Stimulated activated CD4-positive, alpha-beta T cell treated with anti-CD3 and anti-CD28 coated beads, Interleukin-15, amount 100 ng/mL, for 1 hour (primary cell): ENCODE data around the gene CDK15.
"Not testable (repeated sequence)": the region's sequence is repeated elsewhere in the genome, so short reads cannot be mapped to it uniquely, and the experiment has no call there.

ENCODE experiments used
- DNase-seq, 2 donors: peaks; one replicate each; pipeline ENCODE4 v3.0.0-alpha.2; 2020; ENCODE audit warnings: low read depth in 1 of 2, low spot score in 1 of 2

Gene CDK15

DNA sequence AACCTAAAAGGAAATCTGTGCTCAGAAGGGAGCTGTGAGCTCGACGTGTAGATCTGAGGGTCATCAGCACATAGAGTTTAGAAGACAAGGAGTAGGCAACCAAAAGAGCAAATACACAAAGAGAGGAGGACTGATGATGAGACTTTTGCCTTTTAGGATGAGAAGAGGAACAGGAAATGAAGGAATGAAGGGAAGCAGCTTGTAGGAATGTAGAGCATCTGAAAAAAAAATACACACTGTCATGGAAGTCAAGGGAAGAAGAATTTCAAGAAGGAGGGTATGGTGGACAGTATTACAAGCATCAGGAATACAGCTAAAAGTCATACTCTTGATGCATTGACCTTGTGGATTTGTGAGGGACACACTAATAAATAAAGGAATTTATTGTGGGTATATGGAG, 21.9 kb downstream of the CDK15 start:
- no peak for DNase-seq

DNA sequence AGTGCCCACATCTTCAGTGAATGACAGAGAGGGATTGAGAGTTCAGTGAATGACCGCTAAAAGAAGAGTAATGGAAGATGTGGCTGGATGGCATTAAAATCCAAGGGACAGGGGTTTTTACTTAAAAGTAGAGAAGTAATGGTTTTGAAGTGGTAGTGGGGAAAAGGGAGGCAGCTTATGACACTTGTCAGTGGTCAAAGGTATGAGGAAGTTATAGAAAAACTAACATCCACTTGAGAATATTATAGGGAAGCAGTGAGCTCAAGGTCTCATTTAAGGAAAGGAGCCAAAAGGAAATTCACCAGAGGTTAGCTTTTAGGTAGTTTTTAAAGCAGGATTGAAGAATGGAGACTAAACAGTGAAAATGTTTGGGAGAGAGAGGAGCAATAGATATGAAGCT, 24.3 kb downstream of the CDK15 start:
- no peak for DNase-seq

DNA sequence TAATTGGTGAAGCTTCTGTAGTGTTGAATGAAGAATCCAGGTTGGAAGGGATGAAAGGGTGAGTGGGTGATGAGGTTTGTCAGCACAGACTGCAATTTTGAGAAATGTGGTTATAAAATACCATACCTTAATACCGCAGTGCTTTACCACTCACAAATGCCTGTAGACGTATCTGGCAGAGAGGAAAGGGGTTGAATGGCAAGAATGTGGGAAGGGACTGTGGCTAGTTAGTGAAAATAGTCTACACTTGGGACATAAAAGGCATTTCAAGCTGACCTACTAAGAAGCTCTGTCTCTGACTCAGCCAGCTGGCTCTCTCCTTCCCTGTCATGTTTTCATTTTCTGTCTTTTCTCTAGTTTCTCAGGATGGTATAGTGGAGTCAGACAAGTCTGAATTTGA, 25.1 kb downstream of the CDK15 start:
- no peak for DNase-seq

DNA sequence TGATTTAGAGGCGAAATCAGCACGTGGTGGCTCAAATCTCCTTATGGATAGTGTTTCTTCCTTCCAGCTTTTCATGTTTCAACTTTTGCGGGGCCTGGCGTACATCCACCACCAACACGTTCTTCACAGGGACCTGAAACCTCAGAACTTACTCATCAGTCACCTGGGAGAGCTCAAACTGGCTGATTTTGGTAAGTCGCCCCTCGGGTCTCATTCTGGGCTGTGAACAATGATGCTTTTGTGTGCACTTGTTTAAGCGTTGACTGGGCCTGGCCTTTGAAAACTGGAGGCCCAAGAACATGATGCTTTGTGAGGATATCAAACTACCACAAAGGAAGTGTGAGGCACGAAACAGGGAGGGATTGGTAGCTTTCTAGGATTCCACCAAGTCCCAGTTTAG, 27.4 kb downstream of the CDK15 start:
- no peak for DNase-seq

DNA sequence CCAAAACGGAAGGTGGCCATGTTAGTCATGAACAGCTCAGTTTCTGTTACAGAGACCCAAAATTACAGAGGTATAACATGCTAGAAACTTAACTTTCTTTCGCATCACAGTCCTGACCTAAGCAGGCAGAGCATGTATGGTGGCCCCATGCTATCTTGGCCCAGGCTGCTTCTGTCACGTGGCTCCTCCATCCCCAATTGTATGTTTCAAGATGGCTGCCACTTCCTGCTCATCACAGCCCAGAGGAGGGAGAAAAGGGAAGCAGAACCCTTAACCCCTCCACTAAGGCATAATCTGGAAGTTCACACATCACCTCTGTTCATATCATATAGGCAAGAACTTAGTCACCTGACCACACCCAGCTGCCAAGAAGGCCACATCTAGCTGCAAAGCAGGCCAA, 28.7 kb downstream of the CDK15 start:
- DNase-seq, result no peak

DNA sequence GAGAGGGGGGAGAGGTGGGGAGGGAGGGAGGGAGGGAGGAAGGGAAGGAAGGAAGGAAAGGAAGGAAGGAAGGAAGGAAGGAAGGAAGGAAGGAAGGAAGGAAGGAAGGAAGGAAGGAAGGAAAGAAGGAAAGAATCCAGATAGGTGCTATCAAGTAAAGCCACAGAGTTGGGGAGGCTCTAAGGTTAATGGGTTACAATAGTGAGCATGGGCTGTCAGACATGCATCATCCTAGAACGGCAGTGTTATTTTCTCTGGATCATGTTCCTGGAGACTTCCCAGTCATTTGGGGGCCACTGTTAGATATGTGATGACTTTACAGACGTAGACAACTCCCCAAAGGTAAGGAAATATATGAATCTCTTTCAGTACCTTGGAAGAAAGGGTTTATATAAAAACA, 31.1 kb downstream of the CDK15 start:
- DNase-seq, result no peak

DNA sequence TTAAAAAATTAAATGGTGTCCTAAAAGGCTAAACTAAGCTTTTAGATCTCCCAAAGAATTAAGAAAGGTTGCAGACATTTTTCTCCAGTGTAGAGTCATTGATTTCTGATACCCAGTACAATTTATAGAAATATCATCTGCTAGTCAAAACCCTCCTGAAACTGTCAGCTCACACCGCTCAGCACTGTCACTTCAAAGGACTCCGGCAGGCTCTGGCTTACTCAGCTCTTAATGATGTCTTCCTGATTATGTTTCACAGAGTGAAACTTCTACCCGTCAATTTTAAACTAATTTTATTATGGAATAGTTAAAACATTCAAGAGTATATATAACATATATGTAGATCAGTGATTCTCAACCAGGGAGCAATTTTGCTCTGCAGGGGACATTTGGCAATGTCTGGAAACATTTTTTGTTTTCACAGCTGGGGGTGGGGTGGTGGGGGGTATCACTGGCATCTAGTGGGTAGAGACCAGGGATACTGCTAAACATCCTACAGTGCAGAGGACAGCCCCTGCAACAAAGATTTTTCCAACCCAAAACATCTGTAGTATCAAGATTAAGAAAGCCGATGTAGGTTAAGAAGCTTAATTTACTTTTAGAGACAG, 31.6 kb downstream of the CDK15 start:
- DNase-seq, result no peak

DNA sequence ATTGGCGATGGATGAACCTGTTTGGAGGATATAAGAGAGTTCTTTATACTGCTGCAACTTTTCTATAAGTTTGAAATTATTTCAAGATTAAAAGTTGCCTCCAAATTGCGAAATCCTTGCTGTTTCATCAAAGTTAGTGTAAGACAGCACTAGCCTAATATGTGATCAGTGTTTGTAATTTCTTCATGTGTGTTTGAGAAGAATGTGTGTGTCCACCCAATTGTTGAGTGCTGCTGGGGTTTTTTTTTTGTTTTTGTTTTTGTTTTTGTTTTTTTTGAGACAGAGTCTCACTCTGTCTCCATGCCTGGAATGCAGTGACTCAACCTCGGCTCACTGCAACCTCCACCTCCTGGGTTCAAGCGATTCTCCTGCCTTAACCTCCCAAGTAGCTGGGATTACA, 33.4 kb downstream of the CDK15 start:
- DNase-seq, result no peak

DNA sequence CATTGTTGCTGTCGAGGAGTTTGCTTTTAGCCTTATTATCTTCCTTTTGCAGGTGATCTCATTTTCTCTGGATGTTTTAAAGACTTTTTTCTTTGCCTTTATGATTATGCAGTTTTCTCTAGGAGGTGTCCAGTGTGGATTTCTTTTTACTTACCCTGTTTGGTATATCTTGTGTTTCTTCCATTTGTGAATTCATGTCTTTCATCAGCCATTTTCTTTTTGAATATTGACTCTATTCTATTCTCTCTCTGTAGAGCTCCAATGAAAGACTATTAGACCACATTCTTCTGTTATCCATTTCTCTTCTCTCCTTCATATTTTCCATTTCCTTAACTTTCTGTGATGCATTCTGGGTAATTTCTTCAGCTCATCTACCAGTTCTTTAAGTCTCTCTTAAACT, 34.4 kb downstream of the CDK15 start:
- no peak for DNase-seq

DNA sequence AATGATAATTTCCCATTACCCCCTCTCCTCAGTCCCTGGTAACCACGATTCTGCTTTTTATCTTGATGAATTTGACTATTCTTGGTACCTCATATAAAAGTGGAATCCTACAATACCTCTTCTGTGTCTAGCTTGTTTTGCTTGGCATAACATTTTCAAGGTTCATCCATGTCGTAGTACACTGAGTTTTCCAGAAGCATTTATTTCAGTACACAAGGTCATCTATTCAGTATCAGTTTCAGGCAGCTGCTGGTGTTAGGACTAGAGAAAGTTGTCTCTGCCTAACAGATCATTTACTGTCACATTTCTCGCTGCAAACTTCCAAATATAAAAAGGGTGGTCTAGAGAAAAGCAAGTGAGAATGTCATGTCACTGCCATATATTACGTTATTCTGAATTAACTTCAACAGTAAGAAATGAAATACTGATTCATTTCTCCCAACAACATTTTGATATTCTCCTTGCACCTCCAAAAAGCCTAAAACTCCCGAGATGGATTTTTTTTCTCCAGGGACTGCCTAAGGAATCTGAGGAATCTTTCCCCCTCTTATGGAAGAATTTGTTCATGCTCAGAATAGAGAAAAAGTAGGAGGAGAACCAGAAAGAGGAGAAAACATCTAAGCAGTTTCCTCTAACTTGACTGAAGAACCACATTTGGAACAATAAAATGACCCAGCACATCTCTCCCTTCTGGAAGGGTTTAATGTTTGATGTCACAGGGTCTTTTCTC, 36.0 kb downstream of the CDK15 start:
- DNase-seq, result no peak

DNA sequence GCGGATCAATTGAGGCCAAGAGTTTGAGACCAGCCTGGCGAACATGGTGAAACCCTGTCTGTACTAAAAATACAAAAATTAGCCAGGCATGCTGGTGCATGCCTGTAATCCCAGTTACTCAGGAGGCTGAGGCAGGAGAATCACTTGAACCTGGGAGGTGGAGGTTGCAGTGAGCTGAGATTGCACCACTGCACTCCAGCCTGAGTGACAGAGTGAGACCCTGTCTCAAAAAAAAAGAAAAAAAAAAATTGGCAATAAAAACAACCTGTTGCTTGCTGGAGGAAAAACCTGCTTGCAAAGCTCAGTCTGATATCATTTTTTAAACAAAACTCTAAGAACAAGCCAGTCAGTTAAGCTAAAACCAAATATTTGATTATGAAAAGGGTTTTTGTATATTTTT, 38.6 kb downstream of the CDK15 start:
- DNase-seq, result not testable (repeated sequence)

DNA sequence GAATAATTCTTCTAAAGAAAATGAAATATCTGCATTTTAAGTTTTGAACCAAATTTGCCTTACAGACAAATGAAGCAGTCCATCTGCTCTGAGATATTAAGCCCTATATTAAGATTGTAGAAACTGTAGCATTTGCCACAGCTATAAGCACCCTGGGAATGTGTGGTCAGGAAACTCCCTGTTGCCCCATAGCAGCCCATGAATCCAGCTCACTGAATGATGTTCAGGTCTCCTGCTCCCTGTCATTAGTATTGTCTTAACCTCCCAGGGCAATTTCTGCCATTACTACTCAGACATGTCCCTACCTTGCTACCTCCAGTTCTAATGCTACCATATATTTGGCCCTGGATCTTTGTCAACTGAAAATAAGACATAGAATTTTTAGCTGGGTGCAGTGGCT, 41.1 kb downstream of the CDK15 start:
- no peak for DNase-seq

DNA sequence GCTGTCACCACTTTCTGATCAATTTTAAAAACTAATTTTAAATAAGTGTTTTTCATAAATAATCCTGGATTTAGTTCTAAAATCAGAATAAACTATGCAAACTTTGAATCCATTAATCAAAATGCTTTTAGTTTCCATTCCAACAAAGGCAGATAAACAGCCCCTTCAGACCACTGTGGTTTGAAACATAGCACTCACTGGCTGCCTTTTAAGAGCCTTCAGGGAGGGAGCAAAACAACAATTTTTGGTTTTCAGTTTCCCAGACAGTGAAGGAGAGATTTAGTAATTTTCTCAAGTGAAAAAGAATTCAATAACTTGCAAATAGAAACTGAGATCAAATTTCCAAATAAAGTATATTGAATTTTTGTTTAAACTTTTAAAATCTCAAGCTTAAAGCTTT, 46.1 kb downstream of the CDK15 start:
- DNase-seq, result no peak

DNA sequence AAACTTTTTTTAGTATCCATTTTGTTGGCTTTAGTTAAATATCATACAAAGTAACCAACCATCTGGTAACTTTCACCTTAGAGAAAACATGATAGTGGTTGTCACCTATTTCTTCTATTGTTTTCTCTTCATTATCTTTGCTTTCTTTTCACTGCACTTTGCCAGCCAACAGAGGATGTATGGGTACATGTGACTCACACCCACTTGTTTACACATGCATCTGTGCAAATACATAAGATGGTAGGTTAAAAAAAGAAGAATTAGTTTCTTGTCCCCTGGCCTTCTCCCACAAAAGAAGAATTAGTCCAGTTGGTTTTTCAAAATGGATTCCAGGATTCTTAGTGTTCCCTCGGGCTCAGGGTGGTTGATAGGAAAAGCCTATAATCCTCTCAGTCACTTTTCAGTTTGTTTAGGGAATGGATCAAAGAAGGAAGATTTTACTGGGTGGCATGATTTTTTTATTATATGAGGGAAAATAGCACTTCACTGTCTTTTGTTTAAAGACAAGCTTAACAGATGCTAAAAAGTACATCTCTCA, 46.6 kb downstream of the CDK15 start:
- DNase-seq, result no peak

DNA sequence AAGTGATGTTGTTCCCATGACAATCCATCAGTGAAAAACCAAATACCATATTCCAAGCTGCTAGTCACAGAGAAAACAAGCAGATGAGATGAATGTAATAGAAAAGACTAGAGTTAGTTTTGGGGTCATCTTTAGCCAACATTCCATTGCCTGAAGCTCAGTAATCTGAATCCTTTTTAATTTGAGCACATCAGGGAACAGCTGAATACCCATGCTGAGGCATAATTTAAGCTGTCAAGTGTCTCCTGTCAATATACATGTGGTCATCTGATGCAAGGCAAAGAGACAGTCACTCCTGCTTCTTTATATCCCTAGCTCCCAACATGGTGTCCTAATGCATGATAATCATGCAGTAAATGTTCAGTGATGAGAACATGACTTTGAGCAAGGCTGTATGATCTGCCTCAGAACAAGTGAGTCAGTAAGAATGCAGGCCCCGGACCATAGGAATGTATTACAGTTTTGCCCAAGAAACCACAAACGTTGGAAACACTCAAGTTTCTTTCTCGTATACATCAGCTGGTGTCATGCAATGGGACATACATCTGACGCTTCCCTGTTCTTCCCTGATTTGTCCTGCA, 48.0 kb downstream of the CDK15 start:
- no peak for DNase-seq

DNA sequence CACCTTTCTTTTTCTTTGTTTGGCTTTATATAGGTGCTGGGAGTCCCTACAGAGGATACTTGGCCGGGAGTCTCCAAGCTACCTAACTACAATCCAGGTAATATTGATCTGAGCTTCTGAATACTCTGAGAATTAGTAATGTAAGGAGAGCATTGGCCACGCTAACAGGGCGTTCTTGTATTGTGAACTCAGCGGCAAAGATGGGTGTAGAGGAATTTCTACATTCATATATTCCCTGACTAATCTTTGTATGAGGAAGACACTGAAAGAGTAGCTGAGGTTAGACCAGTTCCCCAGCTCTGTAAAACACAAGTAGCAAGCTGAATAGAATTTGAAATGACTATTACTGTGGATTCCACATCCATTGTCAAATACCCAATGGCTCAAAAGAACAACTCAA, 48.5 kb downstream of the CDK15 start:
- DNase-seq, result no peak

DNA sequence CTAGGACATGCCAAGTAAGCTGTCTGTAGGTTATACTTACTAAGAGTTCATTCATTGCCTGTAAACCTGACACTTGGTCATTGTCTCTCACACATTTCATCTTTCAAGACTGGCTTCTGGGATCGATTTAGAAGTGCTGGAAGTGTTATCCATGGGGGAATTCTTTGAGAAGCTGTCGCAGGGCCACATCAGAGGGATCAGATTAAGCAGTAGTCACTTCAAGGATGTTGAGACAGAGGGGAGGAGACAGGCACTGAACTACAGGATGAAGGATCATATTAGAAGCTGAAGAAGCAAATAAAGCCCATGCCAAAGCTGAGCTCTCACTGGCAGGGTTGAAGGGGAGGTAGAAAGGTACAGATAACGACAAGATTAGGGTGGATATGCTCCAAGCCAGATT, 49.0 kb downstream of the CDK15 start:
- DNase-seq, result no peak

DNA sequence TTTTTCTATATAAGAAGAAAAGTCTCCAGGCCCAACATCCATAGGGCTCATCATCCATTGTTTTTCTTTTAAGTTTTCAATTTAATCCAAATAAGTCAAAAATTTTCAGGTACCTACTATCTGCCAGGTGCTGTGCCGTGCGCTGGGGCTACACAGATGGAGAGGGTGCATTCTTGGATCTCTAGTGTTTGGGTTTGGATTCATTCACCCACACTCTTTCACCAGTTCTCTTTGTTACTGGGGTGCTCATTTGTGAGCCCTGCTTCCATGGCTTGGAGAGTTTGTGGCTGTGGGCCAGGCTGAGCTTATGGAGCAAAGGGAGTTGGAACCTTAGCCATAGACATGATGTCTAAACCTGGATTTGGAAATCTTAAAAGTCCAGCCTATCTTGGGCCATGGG, 51.0 kb downstream of the CDK15 start:
- no peak for DNase-seq

DNA sequence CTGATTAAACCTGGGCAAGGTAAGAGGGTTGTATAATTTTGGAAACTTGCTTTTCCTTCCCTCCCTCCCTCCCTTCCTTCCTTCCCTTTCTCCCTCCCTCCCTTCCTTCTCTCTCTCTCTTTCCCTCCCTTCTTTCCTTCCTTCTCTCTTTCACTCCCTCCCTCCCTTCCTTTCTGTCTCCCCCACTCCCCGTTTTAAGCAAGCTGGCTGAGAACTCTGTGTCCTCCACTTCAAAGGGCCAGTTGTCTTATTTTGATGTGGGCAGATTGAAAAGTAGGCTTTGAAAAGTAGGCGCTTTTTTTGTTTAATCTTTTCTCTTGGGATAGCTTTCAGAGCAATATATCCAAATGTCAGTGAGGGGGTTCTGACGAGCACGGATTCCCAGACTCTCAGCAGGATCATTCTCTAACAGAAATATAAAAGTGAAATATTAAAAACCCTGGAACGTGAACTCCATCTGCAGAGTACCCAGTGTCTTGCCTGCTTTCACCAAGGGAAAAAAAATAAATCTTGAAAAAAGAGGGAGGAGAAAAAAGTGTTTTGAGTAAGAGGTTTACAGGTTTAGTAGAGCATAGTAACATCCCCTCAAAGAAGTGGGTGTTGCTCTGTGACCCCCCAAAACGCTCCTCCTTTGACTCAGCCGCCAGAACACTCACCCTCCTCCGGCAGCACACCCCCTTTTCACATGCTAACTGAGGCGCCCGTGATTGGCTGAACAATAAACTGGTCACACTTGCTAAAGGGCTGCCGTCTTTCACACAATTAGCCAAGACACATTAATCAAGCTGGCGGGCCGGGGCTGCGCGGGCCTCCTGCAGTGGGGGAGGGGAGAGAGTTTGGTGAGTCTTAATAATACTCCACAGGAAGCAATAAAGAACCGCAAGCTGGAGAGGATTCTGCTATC, 52.2 kb downstream of the CDK15 start:
- DNase-seq, result no peak

DNA sequence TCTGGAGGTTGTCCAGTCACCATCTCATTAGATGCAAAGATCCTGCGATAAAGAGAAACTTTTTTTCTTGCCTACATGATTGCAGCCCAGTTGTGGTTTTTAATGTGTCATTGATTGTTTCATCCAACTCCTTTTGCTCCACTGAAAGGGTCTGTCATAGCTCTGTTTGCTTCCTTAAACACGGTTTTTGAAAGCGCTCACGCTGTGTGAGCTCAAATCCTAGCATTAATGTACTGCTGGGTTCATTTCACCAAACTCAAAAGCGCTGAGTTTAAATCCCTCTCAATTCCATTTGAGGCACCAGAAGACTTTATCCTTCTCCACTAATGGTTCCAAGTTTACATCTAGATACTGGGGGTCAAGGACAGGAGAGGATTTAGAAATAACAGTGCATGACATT, 53.6 kb downstream of the CDK15 start:
- DNase-seq, result no peak

DNA sequence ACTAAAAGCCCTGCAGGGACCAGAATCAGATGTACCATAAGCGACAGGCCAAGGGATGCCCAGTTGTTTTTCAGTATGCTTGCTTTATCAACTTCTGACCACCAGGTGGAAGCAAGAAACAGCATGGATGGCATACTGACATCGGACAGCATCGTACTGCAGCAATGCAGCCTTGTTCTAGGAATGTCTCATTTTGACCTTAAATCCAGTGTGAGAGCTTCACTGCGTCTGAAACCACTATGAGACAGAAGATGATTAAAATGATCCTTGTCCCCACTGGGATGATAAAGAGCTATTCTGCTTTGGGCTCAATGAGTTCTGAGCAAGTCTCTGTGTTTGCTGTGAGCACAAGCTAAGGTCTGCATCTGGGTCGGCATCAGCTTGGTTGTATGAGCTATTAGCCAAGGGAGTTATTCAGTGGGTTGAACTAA, 54.3 kb downstream of the CDK15 start:
- DNase-seq, result no peak

DNA sequence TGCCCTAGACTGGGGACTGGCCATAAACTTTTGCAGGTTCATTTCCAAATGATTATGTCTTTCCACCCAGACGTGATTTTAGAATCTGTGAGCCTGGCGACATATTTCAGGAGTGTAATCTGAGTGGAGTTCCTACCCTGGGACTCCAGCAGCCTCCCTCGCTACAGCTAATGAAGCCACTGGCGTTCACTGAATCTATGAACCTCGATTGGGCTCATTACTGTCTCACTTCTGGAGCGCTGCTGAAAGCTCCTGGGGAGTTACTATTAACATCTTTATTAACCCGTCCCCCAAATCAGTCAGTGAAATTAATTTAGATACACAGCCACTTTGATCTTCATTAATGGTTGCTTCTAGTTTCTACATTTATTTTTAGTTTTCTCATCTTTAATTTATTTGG, 56.5 kb downstream of the CDK15 start:
- no peak for DNase-seq
